ENCODE measurements around the gene HSBP1. TPM values are rescaled to one million over a fixed set of nuclear protein-coding genes. Genes with fewer than 3 reads are reported as not detected.

HSBP1 gene
- total and polyA plus RNA-seq, 9 of the 15 experiments (the other 6 are each of a cell fraction or from before 2014, with no cell fraction given), result 84.9 to 677 (median 204) TPM

DNA sequence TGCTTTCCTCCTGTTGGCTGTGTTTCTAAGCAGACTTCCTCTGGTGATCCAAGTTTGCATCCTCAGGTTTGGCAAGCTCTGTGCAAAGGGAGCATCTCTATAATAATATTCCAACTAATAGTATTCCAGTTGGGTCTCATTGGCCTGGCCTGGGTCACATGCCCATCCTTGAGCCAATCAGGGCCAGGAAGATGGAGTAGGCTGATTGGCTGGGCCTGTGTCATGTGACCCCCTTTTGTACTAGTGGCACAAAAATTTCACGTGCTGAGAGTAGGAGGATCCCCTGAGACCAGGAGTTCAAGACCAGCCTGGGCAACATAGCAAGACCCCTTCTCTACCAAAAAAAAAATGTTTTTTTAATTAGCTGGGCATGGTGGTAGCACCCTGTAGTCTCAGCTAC, 55.9 kb downstream of the HSBP1 start (continued):
- TF ChIP-seq, protein P1, sequence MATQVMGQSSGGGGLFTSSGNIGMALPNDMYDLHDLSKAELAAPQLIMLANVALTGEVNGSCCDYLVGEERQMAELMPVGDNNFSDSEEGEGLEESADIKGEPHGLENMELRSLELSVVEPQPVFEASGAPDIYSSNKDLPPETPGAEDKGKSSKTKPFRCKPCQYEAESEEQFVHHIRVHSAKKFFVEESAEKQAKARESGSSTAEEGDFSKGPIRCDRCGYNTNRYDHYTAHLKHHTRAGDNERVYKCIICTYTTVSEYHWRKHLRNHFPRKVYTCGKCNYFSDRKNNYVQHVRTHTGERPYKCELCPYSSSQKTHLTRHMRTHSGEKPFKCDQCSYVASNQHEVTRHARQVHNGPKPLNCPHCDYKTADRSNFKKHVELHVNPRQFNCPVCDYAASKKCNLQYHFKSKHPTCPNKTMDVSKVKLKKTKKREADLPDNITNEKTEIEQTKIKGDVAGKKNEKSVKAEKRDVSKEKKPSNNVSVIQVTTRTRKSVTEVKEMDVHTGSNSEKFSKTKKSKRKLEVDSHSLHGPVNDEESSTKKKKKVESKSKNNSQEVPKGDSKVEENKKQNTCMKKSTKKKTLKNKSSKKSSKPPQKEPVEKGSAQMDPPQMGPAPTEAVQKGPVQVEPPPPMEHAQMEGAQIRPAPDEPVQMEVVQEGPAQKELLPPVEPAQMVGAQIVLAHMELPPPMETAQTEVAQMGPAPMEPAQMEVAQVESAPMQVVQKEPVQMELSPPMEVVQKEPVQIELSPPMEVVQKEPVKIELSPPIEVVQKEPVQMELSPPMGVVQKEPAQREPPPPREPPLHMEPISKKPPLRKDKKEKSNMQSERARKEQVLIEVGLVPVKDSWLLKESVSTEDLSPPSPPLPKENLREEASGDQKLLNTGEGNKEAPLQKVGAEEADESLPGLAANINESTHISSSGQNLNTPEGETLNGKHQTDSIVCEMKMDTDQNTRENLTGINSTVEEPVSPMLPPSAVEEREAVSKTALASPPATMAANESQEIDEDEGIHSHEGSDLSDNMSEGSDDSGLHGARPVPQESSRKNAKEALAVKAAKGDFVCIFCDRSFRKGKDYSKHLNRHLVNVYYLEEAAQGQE (IDR thresholded peaks at IDR 0.05; ENCODE audit: borderline replicate concordance), result 0 out of 2 replicates have a peak, but pooled peaks have one; percentile 22
- TF ChIP-seq, protein P1 (CRISPR knock-in tag; IDR thresholded peaks at IDR 0.05; ENCODE audit: low read depth), result no peak
- no peak for TF ChIP-seq HNRNPK (IDR thresholded peaks at IDR 0.05; ENCODE audit: low read depth, low read length, poor library complexity, severe bottlenecking)
- TF ChIP-seq FOXP1 (CRISPR knock-in tag; IDR thresholded peaks at IDR 0.05), result no peak
- peak; percentile 90 for TF ChIP-seq RAD51 (IDR thresholded peaks at IDR 0.05; ENCODE audit: borderline replicate concordance, low read depth)
- no peak for TF ChIP-seq ZNF584 (CRISPR knock-in tag; IDR thresholded peaks at IDR 0.05; ENCODE audit: low read depth)
- no peak for TF ChIP-seq RB1 (IDR thresholded peaks at IDR 0.05; ENCODE audit: low read depth)
- no peak for TF ChIP-seq KLF6 (CRISPR knock-in tag; IDR thresholded peaks at IDR 0.05; ENCODE audit: borderline replicate concordance)
- TF ChIP-seq CBFA2T2 (conservative IDR thresholded peaks at IDR 0.05), result peak; percentile 42
- TF ChIP-seq ZNF121 (CRISPR knock-in tag; conservative IDR thresholded peaks at IDR 0.05), result peak; percentile 54; the same call in 1 of the 2 replicates
- TF ChIP-seq, protein P2, sequence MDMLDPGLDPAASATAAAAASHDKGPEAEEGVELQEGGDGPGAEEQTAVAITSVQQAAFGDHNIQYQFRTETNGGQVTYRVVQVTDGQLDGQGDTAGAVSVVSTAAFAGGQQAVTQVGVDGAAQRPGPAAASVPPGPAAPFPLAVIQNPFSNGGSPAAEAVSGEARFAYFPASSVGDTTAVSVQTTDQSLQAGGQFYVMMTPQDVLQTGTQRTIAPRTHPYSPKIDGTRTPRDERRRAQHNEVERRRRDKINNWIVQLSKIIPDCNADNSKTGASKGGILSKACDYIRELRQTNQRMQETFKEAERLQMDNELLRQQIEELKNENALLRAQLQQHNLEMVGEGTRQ (CRISPR knock-in tag; IDR thresholded peaks at IDR 0.05), result peak; percentile 89
- no peak for TF ChIP-seq FIP1L1 (IDR thresholded peaks at IDR 0.05; ENCODE audit: low read depth, low read length, poor library complexity, severe bottlenecking)
- no peak for TF ChIP-seq TRIM28 (IDR thresholded peaks at IDR 0.05)
- TF ChIP-seq, protein P3, sequence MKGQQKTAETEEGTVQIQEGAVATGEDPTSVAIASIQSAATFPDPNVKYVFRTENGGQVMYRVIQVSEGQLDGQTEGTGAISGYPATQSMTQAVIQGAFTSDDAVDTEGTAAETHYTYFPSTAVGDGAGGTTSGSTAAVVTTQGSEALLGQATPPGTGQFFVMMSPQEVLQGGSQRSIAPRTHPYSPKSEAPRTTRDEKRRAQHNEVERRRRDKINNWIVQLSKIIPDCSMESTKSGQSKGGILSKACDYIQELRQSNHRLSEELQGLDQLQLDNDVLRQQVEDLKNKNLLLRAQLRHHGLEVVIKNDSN (CRISPR knock-in tag; IDR thresholded peaks at IDR 0.05), result peak; percentile 88
- TF ChIP-seq ZNF76 (CRISPR knock-in tag; IDR thresholded peaks at IDR 0.05; ENCODE audit: borderline replicate concordance), result no peak
- peak; percentile 38 for TF ChIP-seq FOS (IDR thresholded peaks at IDR 0.05; ENCODE audit: extremely low read depth, insufficient read length)
- TF ChIP-seq ZNF507 (tag; conservative IDR thresholded peaks at IDR 0.05), result no peak
- TF ChIP-seq TOE1 (IDR thresholded peaks at IDR 0.05; ENCODE audit: borderline replicate concordance), result 0 out of 2 replicates have a peak, but pooled peaks have one; percentile 60
- TF ChIP-seq TOE1 (CRISPR knock-in tag; IDR thresholded peaks at IDR 0.05; ENCODE audit: borderline replicate concordance, low read depth), result no peak

All from K562 (cell line).